ENCODE results near the gene OR6B1. TPM values are rescaled to one million over a fixed set of nuclear protein-coding genes. Genes with fewer than 3 reads are reported as not detected.
"Not testable (repeated sequence)": the region's sequence is repeated elsewhere in the genome, so short reads cannot be mapped to it uniquely, and the experiment has no call there.

Gene OR6B1
- total and polyA plus RNA-seq, 2 donors: not detected

- H3K4me1 ChIP-seq (ENCODE audit: control insufficient read depth in 2 of 2, insufficient read depth in 2 of 2, low read length in 2 of 2): no peaks in the 10 kb centered on the region
- H3K27me3 ChIP-seq (ENCODE audit: control insufficient read depth in 2 of 2, insufficient read depth in 1 of 2, low read length in 1 of 2): no peaks in the 10 kb centered on the region
- H3K36me3 ChIP-seq (ENCODE audit: control insufficient read depth in 2 of 2, insufficient read depth in 2 of 2, low read length in 1 of 2): no peaks in the 10 kb centered on the region
- no peak overlapping the region for H3K27ac ChIP-seq (ENCODE audit: low read depth in 1 of 2, low read length in 1 of 2)
- DNase-seq (ENCODE audit: low read depth in 6 of 9, low spot score in 9 of 9): no peak
- H3K9me3 ChIP-seq (ENCODE audit: control insufficient read depth in 2 of 2, insufficient read depth in 1 of 2, low read length in 1 of 2): no peaks in the 10 kb centered on the region
- no peak overlapping the region for H3K4me3 ChIP-seq (ENCODE audit: low read length in 2 of 2)
These were observed 7.5 kb upstream of the OR6B1 start for GRCh38 chr7:143992670-143993069.

GRCh38 chr7:143993924-143994323, 6.2 kb upstream of the OR6B1 start:
- no peaks in the 10 kb centered on the region for H3K36me3 ChIP-seq (ENCODE audit: control insufficient read depth in 2 of 2, insufficient read depth in 2 of 2, low read length in 1 of 2)
- no peaks in the 10 kb centered on the region for H3K27me3 ChIP-seq (ENCODE audit: control insufficient read depth in 2 of 2, insufficient read depth in 1 of 2, low read length in 1 of 2)
- no peaks in the 10 kb centered on the region for H3K4me1 ChIP-seq (ENCODE audit: control insufficient read depth in 2 of 2, insufficient read depth in 2 of 2, low read length in 2 of 2)
- DNase-seq (ENCODE audit: low read depth in 6 of 9, low spot score in 9 of 9): no peak
- H3K9me3 ChIP-seq (ENCODE audit: control insufficient read depth in 2 of 2, insufficient read depth in 1 of 2, low read length in 1 of 2): no peaks in the 10 kb centered on the region
- WGBS: 98% methylated on average over 3 of the region's 3 CpGs
- H3K27ac ChIP-seq (ENCODE audit: low read depth in 1 of 2, low read length in 1 of 2): no peak overlapping the region
- H3K4me3 ChIP-seq (ENCODE audit: low read length in 2 of 2): no peak overlapping the region

GRCh38 chr7:144001543-144001942, 1.4 kb downstream of the OR6B1 start:
- Histone ChIP-seq H3K9me3 (ENCODE audit: control insufficient read depth in 2 of 2, insufficient read depth in 1 of 2, low read length in 1 of 2) (no peaks in the 10 kb centered on the region), H3K4me1 (ENCODE audit: control insufficient read depth in 2 of 2, insufficient read depth in 2 of 2, low read length in 2 of 2) (no peaks in the 10 kb centered on the region)
- 91% methylated on average over 3 of the region's 3 CpGs for WGBS

GRCh38 chr7:144004703-144005102, 4.6 kb downstream of the OR6B1 start:
- no peak overlapping the region for H3K4me3 ChIP-seq (ENCODE audit: low read length in 2 of 2)
- peaks cover 0 to 4% of the 10 kb centered on the region in 2 donors for H3K9me3 ChIP-seq (ENCODE audit: control insufficient read depth in 2 of 2, insufficient read depth in 1 of 2, low read length in 1 of 2)
- WGBS: 94% methylated on average over 5 of the region's 5 CpGs
- no peaks in the 10 kb centered on the region for H3K36me3 ChIP-seq (ENCODE audit: control insufficient read depth in 2 of 2, insufficient read depth in 2 of 2, low read length in 1 of 2)
- no peak for DNase-seq (ENCODE audit: low read depth in 6 of 9, low spot score in 9 of 9)
- no peaks in the 10 kb centered on the region for H3K27me3 ChIP-seq (ENCODE audit: control insufficient read depth in 2 of 2, insufficient read depth in 1 of 2, low read length in 1 of 2)
- no peaks in the 10 kb centered on the region for H3K4me1 ChIP-seq (ENCODE audit: control insufficient read depth in 2 of 2, insufficient read depth in 2 of 2, low read length in 2 of 2)
- no peak overlapping the region for H3K27ac ChIP-seq (ENCODE audit: low read depth in 1 of 2, low read length in 1 of 2)

More at GRCh38 chr7:144001543-144001942, 1.4 kb downstream of the OR6B1 start:
- Histone ChIP-seq H3K36me3 (ENCODE audit: control insufficient read depth in 2 of 2, insufficient read depth in 2 of 2, low read length in 1 of 2) (no peaks in the 10 kb centered on the region), H3K27ac (ENCODE audit: low read depth in 1 of 2, low read length in 1 of 2) (no peak overlapping the region), H3K4me3 (ENCODE audit: low read length in 2 of 2) (no peak overlapping the region), H3K27me3 (ENCODE audit: control insufficient read depth in 2 of 2, insufficient read depth in 1 of 2, low read length in 1 of 2) (no peaks in the 10 kb centered on the region)
- no peak for DNase-seq (ENCODE audit: low read depth in 6 of 9, low spot score in 9 of 9)

GRCh38 chr7:144006029-144006691, 6.0 kb downstream of the OR6B1 start:
- no peak overlapping the region for H3K27ac ChIP-seq (ENCODE audit: low read depth in 1 of 2, low read length in 1 of 2)
- H3K4me3 ChIP-seq (ENCODE audit: low read length in 2 of 2): no peak overlapping the region
- no peak for DNase-seq (ENCODE audit: low read depth in 6 of 9, low spot score in 9 of 9)
- peaks cover 0 to 4% of the 10 kb centered on the region in 2 donors for H3K9me3 ChIP-seq (ENCODE audit: control insufficient read depth in 2 of 2, insufficient read depth in 1 of 2, low read length in 1 of 2)
- no peaks in the 10 kb centered on the region for H3K36me3 ChIP-seq (ENCODE audit: control insufficient read depth in 2 of 2, insufficient read depth in 2 of 2, low read length in 1 of 2)
- H3K4me1 ChIP-seq (ENCODE audit: control insufficient read depth in 2 of 2, insufficient read depth in 2 of 2, low read length in 2 of 2): no peaks in the 10 kb centered on the region
- H3K27me3 ChIP-seq (ENCODE audit: control insufficient read depth in 2 of 2, insufficient read depth in 1 of 2, low read length in 1 of 2): no peaks in the 10 kb centered on the region
- WGBS: 79% methylated on average over 1 of the region's 1 CpG

GRCh38 chr7:144006692-144007042, 6.5 kb downstream of the OR6B1 start:
- no peak for DNase-seq (ENCODE audit: low read depth in 6 of 9, low spot score in 9 of 9)
- Histone ChIP-seq H3K36me3 (ENCODE audit: control insufficient read depth in 2 of 2, insufficient read depth in 2 of 2, low read length in 1 of 2) (no peaks in the 10 kb centered on the region), H3K27me3 (ENCODE audit: control insufficient read depth in 2 of 2, insufficient read depth in 1 of 2, low read length in 1 of 2) (no peaks in the 10 kb centered on the region), H3K27ac (ENCODE audit: low read depth in 1 of 2, low read length in 1 of 2) (no peak overlapping the region), H3K4me3 (ENCODE audit: low read length in 2 of 2) (no peak overlapping the region), H3K4me1 (ENCODE audit: control insufficient read depth in 2 of 2, insufficient read depth in 2 of 2, low read length in 2 of 2) (no peaks in the 10 kb centered on the region), H3K9me3 (ENCODE audit: control insufficient read depth in 2 of 2, insufficient read depth in 1 of 2, low read length in 1 of 2) (peaks cover 0 to 4% of the 10 kb centered on the region in 2 donors)
- WGBS: 97% methylated on average over 1 of the region's 1 CpG

- WGBS: 87% methylated on average over 2 of the region's 2 CpGs
- DNase-seq (ENCODE audit: low read depth in 6 of 9, low spot score in 9 of 9): no peak
- H3K36me3 ChIP-seq (ENCODE audit: control insufficient read depth in 2 of 2, insufficient read depth in 2 of 2, low read length in 1 of 2): no peaks in the 10 kb centered on the region
- no peaks in the 10 kb centered on the region for H3K4me1 ChIP-seq (ENCODE audit: control insufficient read depth in 2 of 2, insufficient read depth in 2 of 2, low read length in 2 of 2)
- peaks cover 0 to 4% of the 10 kb centered on the region in 2 donors for H3K9me3 ChIP-seq (ENCODE audit: control insufficient read depth in 2 of 2, insufficient read depth in 1 of 2, low read length in 1 of 2)
- H3K4me3 ChIP-seq (ENCODE audit: low read length in 2 of 2): no peak overlapping the region
- H3K27me3 ChIP-seq (ENCODE audit: control insufficient read depth in 2 of 2, insufficient read depth in 1 of 2, low read length in 1 of 2): no peaks in the 10 kb centered on the region
- H3K27ac ChIP-seq (ENCODE audit: low read depth in 1 of 2, low read length in 1 of 2): no peak overlapping the region
These were observed 9.2 kb downstream of the OR6B1 start for GRCh38 chr7:144009361-144009760.

- H3K27me3 ChIP-seq (ENCODE audit: control insufficient read depth in 2 of 2, insufficient read depth in 1 of 2, low read length in 1 of 2); H3K9me3 ChIP-seq (ENCODE audit: control insufficient read depth in 2 of 2, insufficient read depth in 1 of 2, low read length in 1 of 2); H3K36me3 ChIP-seq (ENCODE audit: control insufficient read depth in 2 of 2, insufficient read depth in 2 of 2, low read length in 1 of 2); H3K27ac ChIP-seq (ENCODE audit: low read depth in 1 of 2, low read length in 1 of 2); DNase-seq (ENCODE audit: low read depth in 6 of 9, low spot score in 9 of 9); H3K4me1 ChIP-seq (ENCODE audit: control insufficient read depth in 2 of 2, insufficient read depth in 2 of 2, low read length in 2 of 2); H3K4me3 ChIP-seq (ENCODE audit: low read length in 2 of 2): not testable (repeated sequence)
These were observed 9.9 kb downstream of the OR6B1 start for GRCh38 chr7:144010061-144010460.

GRCh38 chr7:144010821-144011220, 10.7 kb downstream of the OR6B1 start:
- not testable (repeated sequence) for H3K4me1 ChIP-seq (ENCODE audit: control insufficient read depth in 2 of 2, insufficient read depth in 2 of 2, low read length in 2 of 2); DNase-seq (ENCODE audit: low read depth in 6 of 9, low spot score in 9 of 9); H3K27ac ChIP-seq (ENCODE audit: low read depth in 1 of 2, low read length in 1 of 2); H3K27me3 ChIP-seq (ENCODE audit: control insufficient read depth in 2 of 2, insufficient read depth in 1 of 2, low read length in 1 of 2); H3K9me3 ChIP-seq (ENCODE audit: control insufficient read depth in 2 of 2, insufficient read depth in 1 of 2, low read length in 1 of 2); H3K36me3 ChIP-seq (ENCODE audit: control insufficient read depth in 2 of 2, insufficient read depth in 2 of 2, low read length in 1 of 2); H3K4me3 ChIP-seq (ENCODE audit: low read length in 2 of 2)
- WGBS: 83% methylated on average over 1 of the region's 1 CpG
